Measurements from ENCODE around the gene TMCO4.
A peak's percentile ranks its signal among the peaks of the same experiment; 100 is the strongest.

Gene TMCO4

DNA sequence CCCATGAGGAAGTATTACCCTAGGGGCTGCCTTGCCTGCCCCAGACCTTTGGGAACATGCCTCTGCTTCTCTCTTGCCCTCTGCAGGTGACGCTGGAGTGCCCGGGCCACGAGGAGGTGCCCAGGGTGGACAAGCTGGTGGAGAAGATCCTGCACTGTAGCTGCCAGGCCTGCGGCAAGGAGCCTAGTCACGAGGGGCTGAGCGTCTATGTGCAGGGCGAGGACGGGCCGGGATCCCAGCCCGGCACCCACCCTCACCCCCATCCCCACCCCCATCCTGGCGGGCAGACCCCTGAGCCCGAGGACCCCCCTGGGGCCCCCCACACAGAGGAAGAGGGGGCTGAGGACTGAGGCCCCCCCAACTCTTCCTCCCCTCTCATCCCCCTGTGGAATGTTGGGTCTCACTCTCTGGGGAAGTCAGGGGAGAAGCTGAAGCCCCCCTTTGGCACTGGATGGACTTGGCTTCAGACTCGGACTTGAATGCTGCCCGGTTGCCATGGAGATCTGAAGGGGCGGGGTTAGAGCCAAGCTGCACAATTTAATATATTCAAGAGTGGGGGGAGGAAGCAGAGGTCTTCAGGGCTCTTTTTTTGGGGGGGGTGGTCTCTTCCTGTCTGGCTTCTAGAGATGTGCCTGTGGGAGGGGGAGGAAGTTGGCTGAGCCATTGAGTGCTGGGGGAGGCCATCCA, 142.8 kb downstream of the TMCO4 start:
- Histone ChIP-seq H3K4me1 (peaks cover 0 to 10% (median 6%) of the 10 kb centered on the region in 10 experiments; a peak in 9 of 20 replicates), H3K27me3 (no peaks in the 10 kb centered on the region), H3K9me3 (replicated peaks in 1 of 11) (no peaks in the 10 kb centered on the region), H3K9ac (no peak overlapping the region), H3K36me3 (no peaks in the 10 kb centered on the region), H3K4me2 (no peak overlapping the region), H3K4me3 (no peak overlapping the region), H3K27ac (no peak overlapping the region), H4K20me1 (peaks cover 0 to 23% (median 0%) of the 10 kb centered on the region in 11 experiments; a peak in 3 of 22 replicates)
- no peak for TF ChIP-seq Cebpa-rat (IDR thresholded peaks at IDR 0.05)

- Histone ChIP-seq H3K36me3 (no peaks in the 10 kb centered on the region), H3K4me3 (no peak overlapping the region), H3K4me1 (peaks cover 0 to 10% (median 6%) of the 10 kb centered on the region in 10 experiments; a peak in 9 of 20 replicates), H3K9ac (no peak overlapping the region), H3K27ac (no peak overlapping the region), H4K20me1 (peaks cover 0 to 25% (median 0%) of the 10 kb centered on the region in 11 experiments; a peak in 3 of 22 replicates), H3K27me3 (no peaks in the 10 kb centered on the region), H3K4me2 (no peak overlapping the region), H3K9me3 (replicated peaks in 1 of 11) (no peaks in the 10 kb centered on the region)
- no peak for TF ChIP-seq Cebpa-rat (IDR thresholded peaks at IDR 0.05)
Measured at GRCh38 chr1:19656134-19656779, 143.5 kb downstream of the TMCO4 start.

DNA sequence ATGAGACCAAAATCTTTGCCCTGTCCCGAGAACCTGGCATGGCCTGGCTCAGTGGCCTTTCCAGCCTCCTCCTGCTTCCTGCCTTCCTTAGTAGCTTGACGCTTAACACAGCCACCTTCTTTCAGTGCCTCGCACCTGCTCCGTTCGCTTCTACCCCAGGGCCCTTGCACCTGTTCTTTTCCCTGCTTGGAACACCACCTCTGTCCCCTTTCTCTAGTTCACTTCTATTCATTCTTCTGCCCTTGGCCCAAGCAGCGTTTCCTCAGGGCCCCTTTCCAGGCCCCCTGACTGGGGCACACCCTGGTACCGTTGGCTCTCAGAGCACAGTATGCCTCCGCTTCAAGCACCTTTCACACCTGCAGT, 144.0 kb downstream of the TMCO4 start:
- Histone ChIP-seq H3K4me3 (no peak overlapping the region), H3K9me3 (replicated peaks in 1 of 11) (no peaks in the 10 kb centered on the region), H3K27me3 (no peaks in the 10 kb centered on the region), H3K36me3 (no peaks in the 10 kb centered on the region), H3K9ac (no peak overlapping the region), H3K27ac (no peak overlapping the region), H3K4me1 (peaks cover 0 to 10% (median 6%) of the 10 kb centered on the region in 10 experiments; a peak in 9 of 20 replicates), H4K20me1 (peaks cover 0 to 29% (median 1%) of the 10 kb centered on the region in 11 experiments; a peak in 7 of 22 replicates), H3K4me2 (no peak overlapping the region)
- no peak for TF ChIP-seq Cebpa-rat (IDR thresholded peaks at IDR 0.05)

DNA sequence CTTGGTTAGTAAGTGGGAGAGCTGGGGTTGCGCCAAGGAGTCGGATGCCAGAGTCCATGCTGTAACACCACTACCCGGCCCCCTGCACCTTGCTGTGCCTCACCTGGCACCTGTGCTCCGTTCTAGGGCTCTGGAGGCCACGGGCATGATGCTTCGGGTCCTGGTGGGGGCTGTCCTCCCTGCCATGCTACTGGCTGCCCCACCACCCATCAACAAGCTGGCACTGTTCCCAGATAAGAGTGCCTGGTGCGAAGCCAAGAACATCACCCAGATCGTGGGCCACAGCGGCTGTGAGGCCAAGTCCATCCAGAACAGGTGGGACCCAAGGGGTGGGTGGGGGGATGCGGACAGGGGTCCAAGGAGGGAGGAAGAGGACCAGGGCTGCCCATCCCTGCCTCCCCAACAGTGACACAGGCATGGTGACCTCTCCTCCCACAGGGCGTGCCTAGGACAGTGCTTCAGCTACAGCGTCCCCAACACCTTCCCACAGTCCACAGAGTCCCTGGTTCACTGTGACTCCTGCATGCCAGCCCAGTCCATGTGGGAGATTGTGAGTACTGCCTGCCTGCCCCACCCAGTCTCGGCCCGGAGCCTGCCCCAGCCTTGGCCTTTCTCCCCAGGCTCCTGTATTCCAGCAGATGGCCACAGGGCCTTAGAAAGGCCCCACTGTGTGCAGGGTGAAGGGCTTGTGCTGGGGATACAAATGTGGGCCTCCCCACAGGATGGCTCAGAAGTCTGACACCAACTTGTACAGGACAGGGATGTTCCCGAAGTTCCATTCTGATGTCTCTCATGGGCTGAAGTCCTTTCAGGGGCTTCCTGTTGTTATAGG, 144.6 kb downstream of the TMCO4 start:
- Histone ChIP-seq H3K4me3 (no peak overlapping the region), H3K27me3 (no peaks in the 10 kb centered on the region), H4K20me1 (peaks cover 0 to 34% (median 7%) of the 10 kb centered on the region in 11 experiments; a peak in 7 of 22 replicates), H3K9me3 (replicated peaks in 1 of 11) (no peaks in the 10 kb centered on the region), H3K36me3 (no peaks in the 10 kb centered on the region), H3K27ac (no peak overlapping the region), H3K4me1 (peaks cover 0 to 10% (median 5%) of the 10 kb centered on the region in 10 experiments; a peak in 9 of 20 replicates), H3K9ac (no peak overlapping the region), H3K4me2 (no peak overlapping the region)
- no peak for TF ChIP-seq Cebpa-rat (IDR thresholded peaks at IDR 0.05)

- no peak for TF ChIP-seq Cebpa-rat (IDR thresholded peaks at IDR 0.05)
- Histone ChIP-seq H3K4me1 (peaks cover 0 to 8% (median 4%) of the 10 kb centered on the region in 10 experiments; a peak in 7 of 20 replicates), H3K4me2 (peak overlapping the region in 1 of 11 experiments; percentile 24; a peak in 1 of 22 replicates), H4K20me1 (peaks cover 0 to 36% (median 8%) of the 10 kb centered on the region in 11 experiments; a peak in 7 of 22 replicates), H3K9ac (no peak overlapping the region), H3K36me3 (no peaks in the 10 kb centered on the region), H3K27me3 (no peaks in the 10 kb centered on the region), H3K9me3 (replicated peaks in 1 of 11) (no peaks in the 10 kb centered on the region), H3K4me3 (no peak overlapping the region), H3K27ac (no peak overlapping the region)
Measured at GRCh38 chr1:19654386-19654785, 145.3 kb downstream of the TMCO4 start.

DNA sequence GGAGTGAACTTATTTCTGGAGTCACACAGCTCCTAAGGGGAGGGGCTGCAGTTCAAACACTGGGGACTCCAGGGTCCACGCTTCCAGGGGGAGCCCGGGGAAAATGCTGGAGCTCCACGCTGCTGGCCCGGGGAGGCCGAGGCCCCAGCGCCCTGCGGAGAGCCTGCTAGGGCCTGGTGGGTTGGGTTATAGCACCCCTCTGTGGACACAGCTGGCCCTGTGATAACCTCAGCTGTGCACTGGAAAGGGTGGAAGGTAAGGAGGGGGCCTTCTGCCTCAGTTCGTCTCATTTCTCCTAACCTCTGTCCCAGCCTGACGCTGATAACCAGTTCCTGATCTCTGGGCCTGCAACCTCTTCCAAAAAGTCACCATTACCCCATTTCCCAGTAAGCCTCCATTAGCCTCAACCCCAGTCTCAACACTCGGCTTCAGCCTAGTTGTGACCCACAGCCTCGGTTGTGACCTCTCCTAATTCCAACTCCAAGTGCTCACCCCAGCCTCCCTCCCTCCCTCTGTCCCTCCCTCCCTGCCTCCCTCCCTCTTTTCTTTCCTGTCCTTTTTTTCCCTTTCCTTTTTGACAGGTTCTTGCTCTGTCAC, 148.5 kb downstream of the TMCO4 start:
- peak overlapping the region in 4 of 11 experiments; percentile 10 to 32 (median 19); a peak in 5 of 22 replicates for H3K4me2 ChIP-seq
- peaks cover 0 to 46% (median 20%) of the 10 kb centered on the region in 11 experiments; a peak in 17 of 22 replicates for H4K20me1 ChIP-seq
- no peaks in the 10 kb centered on the region for H3K9me3 ChIP-seq (replicated peaks in 1 of 11)
- no peak overlapping the region for H3K9ac ChIP-seq
- H3K27me3 ChIP-seq: peaks cover 14 to 22% (median 19%) of the 10 kb centered on the region in 11 experiments
- no peaks in the 10 kb centered on the region for H3K36me3 ChIP-seq
- peaks cover 0 to 10% (median 7%) of the 10 kb centered on the region in 10 experiments; a peak in 9 of 20 replicates for H3K4me1 ChIP-seq
- no peak for TF ChIP-seq Cebpa-rat (IDR thresholded peaks at IDR 0.05)
- no peak overlapping the region for H3K27ac ChIP-seq
- no peak overlapping the region for H3K4me3 ChIP-seq

- Histone ChIP-seq H4K20me1 (peaks cover 0 to 48% (median 22%) of the 10 kb centered on the region in 11 experiments; a peak in 17 of 22 replicates), H3K9me3 (replicated peaks in 1 of 11) (no peaks in the 10 kb centered on the region), H3K27me3 (peaks cover 21 to 29% (median 26%) of the 10 kb centered on the region in 11 experiments), H3K4me2 (peak overlapping the region in 4 of 11 experiments; percentile 10 to 32 (median 19); a peak in 5 of 22 replicates), H3K4me3 (no peak overlapping the region), H3K9ac (peak overlapping the region in 3 of 11 experiments; percentile 0 to 13 (median 10); a peak in 1 of 22 replicates), H3K36me3 (no peaks in the 10 kb centered on the region), H3K4me1 (peaks cover 0 to 17% (median 7%) of the 10 kb centered on the region in 10 experiments; a peak in 10 of 20 replicates), H3K27ac (no peak overlapping the region)
- no peak for TF ChIP-seq Cebpa-rat (IDR thresholded peaks at IDR 0.05)
Measured at GRCh38 chr1:19650416-19651140, 149.1 kb downstream of the TMCO4 start.

DNA sequence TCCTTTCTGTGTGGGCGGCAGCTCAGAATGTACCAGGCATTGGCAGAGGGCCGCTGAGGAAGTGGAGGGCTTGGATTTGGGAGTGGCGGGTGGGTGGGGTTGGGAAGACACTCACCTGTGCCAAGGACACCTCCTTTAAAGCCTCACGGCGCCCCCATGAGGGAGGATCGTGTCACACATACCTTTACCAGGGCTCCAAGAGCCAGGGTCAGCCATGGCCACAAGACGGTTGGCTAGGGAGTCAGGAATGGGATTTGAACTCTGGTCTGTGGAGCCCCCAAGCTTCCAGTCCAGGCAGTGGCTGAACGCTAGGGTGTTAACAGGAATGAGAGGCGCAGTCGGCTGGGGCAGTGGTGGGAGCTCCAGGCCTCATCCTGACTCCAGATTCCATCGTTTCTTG, 151.0 kb downstream of the TMCO4 start:
- Histone ChIP-seq H3K9ac (no peak overlapping the region), H3K27me3 (peaks cover 39 to 48% (median 44%) of the 10 kb centered on the region in 11 experiments), H3K9me3 (replicated peaks in 1 of 11) (no peaks in the 10 kb centered on the region), H3K27ac (no peak overlapping the region), H3K4me2 (no peak overlapping the region), H3K4me1 (peaks cover 0 to 22% (median 11%) of the 10 kb centered on the region in 10 experiments; a peak in 16 of 20 replicates), H4K20me1 (peaks cover 0 to 59% (median 32%) of the 10 kb centered on the region in 11 experiments; a peak in 17 of 22 replicates), H3K36me3 (no peaks in the 10 kb centered on the region), H3K4me3 (no peak overlapping the region)
- no peak for TF ChIP-seq Cebpa-rat (IDR thresholded peaks at IDR 0.05)
